GM19351 (cell line): ENCODE measurements around the gene SPAG17.

Experiments
- ATAC-seq: cut with Tn5 transposase; IDR thresholded peaks from one replicate; pipeline ENCODE4 v1.9.1; 2021; ENCODE audit warnings: mild to moderate bottlenecking, moderate library complexity; ENCODE audit not compliant: unreplicated experiment

The SPAG17 gene

GRCh38 chr1:118081387-118081786 lies 103.6 kb downstream of the SPAG17 start:
- peak; percentile 86 for ATAC-seq

GRCh38 chr1:118077331-118078045 lies 107.5 kb downstream of the SPAG17 start:
- no peak for ATAC-seq

GRCh38 chr1:118075116-118075515 lies 109.9 kb downstream of the SPAG17 start:
- no peak for ATAC-seq

- ATAC-seq = no peak
Measured at GRCh38 chr1:118073648-118074435, 111.2 kb downstream of the SPAG17 start.

- ATAC-seq = no peak
Measured at GRCh38 chr1:118049981-118050380, 135.0 kb downstream of the SPAG17 start.

DNA sequence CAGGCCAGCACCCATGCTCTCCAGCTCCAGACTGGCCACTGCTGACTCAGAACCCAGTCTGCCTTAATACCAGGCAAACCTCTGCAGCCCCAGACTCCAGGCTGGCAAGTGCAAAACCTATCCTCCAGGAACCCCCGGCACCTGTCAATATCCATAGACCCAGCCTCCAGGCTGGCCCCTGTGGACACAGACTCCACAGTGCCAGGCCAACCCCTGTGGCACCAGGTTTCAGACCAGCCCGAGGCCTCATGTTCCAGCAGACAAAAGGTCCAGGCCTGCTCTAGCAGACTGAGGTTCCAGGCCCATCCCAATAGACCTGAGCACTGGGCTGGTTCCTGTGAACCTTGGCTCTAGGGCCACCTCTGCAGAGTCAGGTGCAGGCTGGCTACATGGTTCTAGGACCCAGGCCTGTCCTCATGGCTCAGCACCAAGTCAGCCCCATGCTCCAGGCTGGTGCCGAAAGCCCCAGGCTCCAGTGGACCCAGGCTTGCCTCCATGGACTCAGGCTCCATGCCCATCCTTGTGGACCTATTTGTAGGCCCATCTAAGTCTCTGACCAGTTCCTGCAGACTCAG lies 137.3 kb downstream of the SPAG17 start:
- ATAC-seq = no peak

GRCh38 chr1:118047006-118047649 lies 137.9 kb downstream of the SPAG17 start:
- no peak for ATAC-seq

DNA sequence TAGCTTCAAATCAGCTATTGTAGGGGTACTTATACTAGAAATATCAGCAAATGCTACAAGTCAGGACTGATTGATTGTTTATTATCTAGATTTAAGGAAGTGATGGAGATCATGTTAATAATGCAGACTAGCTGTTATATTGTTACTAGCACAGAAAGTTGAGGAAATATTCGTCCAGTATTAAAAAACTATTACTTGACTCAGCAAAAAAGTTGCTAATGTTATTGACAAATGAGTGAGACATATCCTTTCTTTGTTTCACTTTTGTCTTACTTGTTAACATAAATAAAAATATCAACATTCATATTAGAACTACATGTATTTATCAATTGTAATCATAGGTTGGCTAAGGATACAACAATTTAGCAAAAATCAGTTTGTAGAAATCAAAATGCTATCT lies 141.4 kb downstream of the SPAG17 start:
- no peak for ATAC-seq

DNA sequence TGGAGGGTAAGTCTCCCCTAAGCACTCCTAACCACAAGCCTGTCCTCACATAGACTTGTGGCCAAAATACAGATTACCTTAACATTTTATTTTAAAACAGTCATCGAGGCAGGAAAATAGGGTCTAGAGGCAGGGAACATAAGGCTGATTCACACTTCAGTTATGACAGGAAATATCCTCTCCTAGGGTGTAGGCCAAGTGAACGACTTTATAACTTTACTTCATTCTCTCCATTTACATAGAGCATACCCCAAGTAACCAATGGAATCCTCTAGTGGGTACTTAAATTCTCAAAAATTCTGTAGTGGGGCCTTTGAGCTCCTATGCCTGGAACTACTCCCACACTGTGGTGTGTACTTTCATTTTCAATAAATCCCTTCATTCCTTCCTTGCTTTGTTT lies 142.5 kb downstream of the SPAG17 start:
- ATAC-seq = no peak

DNA sequence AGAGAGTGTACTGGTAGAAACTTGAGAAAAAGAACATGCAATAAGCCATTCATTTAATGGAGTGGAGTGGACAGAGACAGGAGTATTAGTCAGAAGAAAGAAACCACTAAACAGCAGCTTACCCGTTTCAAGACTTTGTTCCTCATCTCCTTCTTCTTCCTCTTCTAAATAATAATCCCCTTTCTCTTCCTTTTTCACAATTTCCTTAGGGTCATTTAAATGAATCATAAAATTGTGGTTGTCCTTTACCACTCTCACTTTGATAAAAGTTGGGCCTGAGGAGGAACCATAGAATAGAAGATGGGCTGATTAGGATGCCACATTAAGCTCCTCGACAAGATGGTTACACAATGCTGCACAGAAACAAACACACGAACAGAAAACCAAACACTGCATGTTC lies 145.9 kb downstream of the SPAG17 start:
- no peak for ATAC-seq

DNA sequence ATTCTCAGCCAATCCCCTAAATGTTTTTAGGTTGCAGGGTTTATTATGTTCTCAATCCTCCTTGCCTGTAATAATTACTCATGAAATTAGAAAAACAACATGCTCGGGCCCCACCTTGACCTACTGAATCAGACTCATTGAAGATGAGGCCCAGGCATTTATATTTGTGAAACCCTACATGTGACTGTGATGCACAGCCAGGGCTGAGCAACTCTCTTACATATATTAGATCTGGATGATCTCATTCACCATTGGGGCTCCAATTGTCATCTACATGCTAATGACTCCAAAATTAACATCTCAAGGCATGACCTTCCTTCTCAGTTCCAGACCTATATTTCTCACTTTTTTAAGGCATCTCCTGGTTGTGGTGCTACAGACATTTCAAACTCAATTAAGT lies 152.1 kb downstream of the SPAG17 start:
- ATAC-seq = no peak

DNA sequence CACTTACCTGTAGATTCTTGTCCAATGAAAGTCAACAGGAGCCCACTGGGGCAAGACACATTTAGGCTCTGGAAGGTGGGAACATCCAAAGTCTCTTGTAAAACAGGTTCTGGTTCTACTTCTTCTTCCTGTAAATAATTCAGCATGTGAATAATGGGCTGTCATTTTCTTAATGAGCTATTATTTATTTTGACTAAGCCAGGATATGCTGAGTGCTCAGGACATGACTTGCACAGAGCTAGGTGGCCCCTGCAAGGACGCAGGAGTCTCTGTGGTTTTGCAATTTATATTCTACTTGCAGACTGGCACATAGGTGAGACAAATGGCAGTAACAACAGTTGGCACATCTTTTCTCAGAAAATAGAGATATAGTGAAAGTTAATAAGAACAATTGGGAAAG lies 156.8 kb downstream of the SPAG17 start:
- no peak for ATAC-seq

DNA sequence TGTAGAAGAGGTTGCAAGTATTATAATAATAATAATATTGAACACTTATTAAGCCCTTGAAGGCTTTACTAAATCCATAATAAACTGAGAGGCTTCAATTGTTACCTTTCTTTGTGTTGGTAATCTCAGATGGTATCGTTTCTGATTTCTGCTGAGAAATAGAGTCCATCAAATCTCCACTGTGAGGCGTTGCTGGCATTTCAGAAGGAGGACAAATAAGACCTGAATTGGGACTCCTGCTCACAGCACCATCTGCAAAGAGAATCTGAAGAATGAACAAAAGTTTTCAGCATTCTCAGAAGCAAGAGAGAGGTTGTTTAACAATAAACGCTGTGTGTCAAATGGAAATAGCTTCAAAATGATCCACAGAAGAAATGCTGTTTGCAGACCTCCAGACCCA lies 161.8 kb downstream of the SPAG17 start:
- ATAC-seq = no peak

DNA sequence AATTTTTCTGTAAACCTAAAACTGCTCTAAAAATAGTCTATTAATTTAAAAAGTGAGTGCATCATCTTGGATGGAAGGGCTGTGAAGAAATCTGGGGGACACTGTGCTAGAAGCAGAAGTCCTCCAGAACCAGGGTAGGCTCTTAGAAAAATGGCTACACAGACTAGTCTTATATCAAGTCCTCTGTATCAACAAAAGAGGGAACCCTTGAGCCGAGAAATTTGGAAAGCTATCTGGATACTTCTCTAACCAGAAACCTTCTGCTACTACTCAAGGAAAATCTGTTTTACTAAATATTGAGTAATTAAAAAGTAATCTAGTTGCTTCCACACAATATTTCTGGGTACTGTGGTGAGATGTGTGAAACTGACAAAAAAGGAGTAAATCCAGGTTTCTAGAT lies 163.4 kb downstream of the SPAG17 start:
- no peak for ATAC-seq

- no peak for ATAC-seq
Measured at GRCh38 chr1:118018060-118018459, 167.0 kb downstream of the SPAG17 start.

GRCh38 chr1:118013938-118014337 lies 171.1 kb downstream of the SPAG17 start:
- no peak for ATAC-seq

- no peak for ATAC-seq
Measured at GRCh38 chr1:118013336-118013735, 171.7 kb downstream of the SPAG17 start.

- no peak for ATAC-seq
Measured at GRCh38 chr1:118012515-118013124, 172.4 kb downstream of the SPAG17 start.

GRCh38 chr1:118008011-118008410 lies 177.0 kb downstream of the SPAG17 start:
- no peak for ATAC-seq

DNA sequence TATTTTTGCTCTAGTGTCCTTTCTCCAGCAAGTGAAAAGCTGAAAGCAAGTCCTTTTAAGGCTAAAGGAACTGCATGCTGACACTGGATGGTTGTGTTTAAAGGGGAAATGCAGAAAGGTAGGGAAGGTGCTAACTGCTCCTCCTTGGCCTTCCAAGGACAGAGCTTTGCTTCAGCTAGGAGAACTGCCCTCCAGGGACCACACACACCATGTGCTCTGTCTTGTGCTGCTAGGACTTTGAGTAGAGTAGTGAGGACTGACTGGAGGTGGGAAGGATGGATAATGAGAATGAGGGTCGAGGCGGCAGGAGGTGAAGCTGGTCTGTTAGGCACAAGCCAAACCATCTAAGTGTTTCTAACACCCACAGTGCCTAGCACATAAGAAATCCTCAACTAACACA lies 177.6 kb downstream of the SPAG17 start:
- no peak for ATAC-seq

GRCh38 chr1:118004312-118004711 lies 180.7 kb downstream of the SPAG17 start:
- no peak for ATAC-seq
